ENCODE data around the gene RALGPS1.

RALGPS1 gene

GRCh38 chr9:126957687-126958053 lies 43.1 kb downstream of the RALGPS1 start:
- DNase-seq (ENCODE audit: low read depth): no peak
- no peak for TF ChIP-seq POLR2A (IDR thresholded peaks at IDR 0.05; ENCODE audit: extremely low read depth, insufficient read length)
- no peak for TF ChIP-seq CTCF (IDR thresholded peaks at IDR 0.05; ENCODE audit: low read depth, low read length)
- no peak for TF ChIP-seq MYC (IDR thresholded peaks at IDR 0.05; ENCODE audit: low read depth, low read length)
- no peak for TF ChIP-seq MAX (IDR thresholded peaks at IDR 0.05; ENCODE audit: low read depth, low read length)
- H3K4me3 ChIP-seq (ENCODE audit: low read depth, low read length): no peak overlapping the region

- H3K4me3 ChIP-seq (ENCODE audit: low read depth, low read length): no peak overlapping the region
- DNase-seq (ENCODE audit: low read depth): no peak
- no peak for TF ChIP-seq MAX (IDR thresholded peaks at IDR 0.05; ENCODE audit: low read depth, low read length)
- TF ChIP-seq CTCF (IDR thresholded peaks at IDR 0.05; ENCODE audit: low read depth, low read length): no peak
- no peak for TF ChIP-seq POLR2A (IDR thresholded peaks at IDR 0.05; ENCODE audit: extremely low read depth, insufficient read length)
- no peak for TF ChIP-seq MYC (IDR thresholded peaks at IDR 0.05; ENCODE audit: low read depth, low read length)
Measured at GRCh38 chr9:126959336-126959735, 44.8 kb downstream of the RALGPS1 start.

GRCh38 chr9:126959917-126960316 lies 45.3 kb downstream of the RALGPS1 start:
- no peak overlapping the region for H3K4me3 ChIP-seq (ENCODE audit: low read depth, low read length)
- DNase-seq (ENCODE audit: low read depth): no peak
- no peak for TF ChIP-seq POLR2A (IDR thresholded peaks at IDR 0.05; ENCODE audit: extremely low read depth, insufficient read length)
- no peak for TF ChIP-seq MAX (IDR thresholded peaks at IDR 0.05; ENCODE audit: low read depth, low read length)
- no peak for TF ChIP-seq CTCF (IDR thresholded peaks at IDR 0.05; ENCODE audit: low read depth, low read length)
- TF ChIP-seq MYC (IDR thresholded peaks at IDR 0.05; ENCODE audit: low read depth, low read length): no peak

GRCh38 chr9:126962336-126962735 lies 47.8 kb downstream of the RALGPS1 start:
- TF ChIP-seq MYC (IDR thresholded peaks at IDR 0.05; ENCODE audit: low read depth, low read length) (no peak), MAX (IDR thresholded peaks at IDR 0.05; ENCODE audit: low read depth, low read length) (no peak), POLR2A (IDR thresholded peaks at IDR 0.05; ENCODE audit: extremely low read depth, insufficient read length) (no peak), CTCF (IDR thresholded peaks at IDR 0.05; ENCODE audit: low read depth, low read length) (no peak)
- no peak overlapping the region for H3K4me3 ChIP-seq (ENCODE audit: low read depth, low read length)
- no peak for DNase-seq (ENCODE audit: low read depth)

- TF ChIP-seq MAX (IDR thresholded peaks at IDR 0.05; ENCODE audit: low read depth, low read length) (no peak), CTCF (IDR thresholded peaks at IDR 0.05; ENCODE audit: low read depth, low read length) (no peak), POLR2A (IDR thresholded peaks at IDR 0.05; ENCODE audit: extremely low read depth, insufficient read length) (no peak), MYC (IDR thresholded peaks at IDR 0.05; ENCODE audit: low read depth, low read length) (no peak)
- H3K4me3 ChIP-seq (ENCODE audit: low read depth, low read length): no peak overlapping the region
- DNase-seq (ENCODE audit: low read depth): no peak
Measured at GRCh38 chr9:126965077-126965476, 50.5 kb downstream of the RALGPS1 start.
